Measurements from ENCODE around the gene HNRNPK. TPM values are rescaled to one million over a fixed set of nuclear protein-coding genes. Genes with fewer than 3 reads are reported as not detected.

HNRNPK gene
- total RNA-seq: 349 TPM

GRCh38 chr9:83979812-83980394, at the start of gene HNRNPK:
Gene HNRNPK (minus strand): TSS chr9:83980215. CDS start chr9:83978252, 1,963 bp downstream.
- peak; percentile 95 for ATAC-seq

GRCh38 chr9:84027201-84027600, 47.2 kb upstream of the HNRNPK start:
- ATAC-seq: peak; percentile 48

- ATAC-seq: no peak
Observed at GRCh38 chr9:84024041-84024575, 44.1 kb upstream of the HNRNPK start.

- no peak for ATAC-seq
Observed at GRCh38 chr9:84007662-84008061, 27.6 kb upstream of the HNRNPK start.

GRCh38 chr9:84003246-84003645, 23.2 kb upstream of the HNRNPK start:
- ATAC-seq: no peak

- no peak for ATAC-seq
Observed at GRCh38 chr9:84002344-84002743, 22.3 kb upstream of the HNRNPK start.

- no peak for ATAC-seq
Observed at GRCh38 chr9:84001621-84002020, 21.6 kb upstream of the HNRNPK start.

- ATAC-seq: no peak
Observed at GRCh38 chr9:84000186-84000585, 20.2 kb upstream of the HNRNPK start.

GRCh38 chr9:83999141-83999918, 19.3 kb upstream of the HNRNPK start:
- ATAC-seq: no peak

GRCh38 chr9:83996126-83996525, 16.1 kb upstream of the HNRNPK start:
- no peak for ATAC-seq

GRCh38 chr9:83992901-83993300, 12.9 kb upstream of the HNRNPK start:
- ATAC-seq: no peak

GRCh38 chr9:83992407-83992806, 12.4 kb upstream of the HNRNPK start:
- ATAC-seq: no peak

- no peak for ATAC-seq
Observed at GRCh38 chr9:83991355-83991754, 11.3 kb upstream of the HNRNPK start.

GRCh38 chr9:83988411-83988810, 8.4 kb upstream of the HNRNPK start:
- ATAC-seq: no peak

GRCh38 chr9:83987402-83987791, 7.4 kb upstream of the HNRNPK start:
- ATAC-seq: no peak

- ATAC-seq: peak; percentile 58
Observed at GRCh38 chr9:83986765-83987401, 6.9 kb upstream of the HNRNPK start.

GRCh38 chr9:83986195-83986594, 6.2 kb upstream of the HNRNPK start:
- no peak for ATAC-seq

GRCh38 chr9:83981126-83981871, 1.3 kb upstream of the HNRNPK start:
- ATAC-seq: no peak

GRCh38 chr9:83980395-83981125, 545 bp upstream of the HNRNPK start, which contains the start of gene RMI1:
Gene RMI1 (plus strand): TSS chr9:83980805. CDS start chr9:84000987, 20,182 bp downstream.
- peak; percentile 96 for ATAC-seq

GRCh38 chr9:83978992-83979811, 813 bp downstream of the HNRNPK start:
- peak; percentile 65 for ATAC-seq

- no peak for ATAC-seq
Observed at GRCh38 chr9:83977196-83977595, 2.8 kb downstream of the HNRNPK start.
